ENCODE measurements around the gene NBEA.

DNA sequence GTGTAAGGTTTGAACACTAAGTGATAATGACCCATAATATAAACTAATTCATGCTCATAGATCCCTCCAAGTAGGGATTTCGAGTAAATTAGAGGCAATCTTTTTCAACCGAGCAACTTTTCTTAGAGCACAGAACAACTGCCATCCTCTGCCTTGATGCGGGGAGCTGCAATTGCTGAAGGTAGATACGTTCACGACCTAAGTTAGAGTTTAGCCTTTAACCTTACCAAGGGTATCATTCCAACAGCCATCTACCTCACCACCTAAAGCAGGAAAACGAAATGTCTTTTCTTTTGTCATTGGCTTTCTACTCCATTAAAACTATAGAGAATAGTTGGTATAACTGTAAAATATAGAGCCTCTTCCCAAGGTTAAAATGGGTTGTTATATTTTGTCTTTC, 42.2 kb upstream of the NBEA start:
- TF ChIP-seq, protein P1, sequence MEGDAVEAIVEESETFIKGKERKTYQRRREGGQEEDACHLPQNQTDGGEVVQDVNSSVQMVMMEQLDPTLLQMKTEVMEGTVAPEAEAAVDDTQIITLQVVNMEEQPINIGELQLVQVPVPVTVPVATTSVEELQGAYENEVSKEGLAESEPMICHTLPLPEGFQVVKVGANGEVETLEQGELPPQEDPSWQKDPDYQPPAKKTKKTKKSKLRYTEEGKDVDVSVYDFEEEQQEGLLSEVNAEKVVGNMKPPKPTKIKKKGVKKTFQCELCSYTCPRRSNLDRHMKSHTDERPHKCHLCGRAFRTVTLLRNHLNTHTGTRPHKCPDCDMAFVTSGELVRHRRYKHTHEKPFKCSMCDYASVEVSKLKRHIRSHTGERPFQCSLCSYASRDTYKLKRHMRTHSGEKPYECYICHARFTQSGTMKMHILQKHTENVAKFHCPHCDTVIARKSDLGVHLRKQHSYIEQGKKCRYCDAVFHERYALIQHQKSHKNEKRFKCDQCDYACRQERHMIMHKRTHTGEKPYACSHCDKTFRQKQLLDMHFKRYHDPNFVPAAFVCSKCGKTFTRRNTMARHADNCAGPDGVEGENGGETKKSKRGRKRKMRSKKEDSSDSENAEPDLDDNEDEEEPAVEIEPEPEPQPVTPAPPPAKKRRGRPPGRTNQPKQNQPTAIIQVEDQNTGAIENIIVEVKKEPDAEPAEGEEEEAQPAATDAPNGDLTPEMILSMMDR (IDR thresholded peaks at IDR 0.05) = no peak
- TF ChIP-seq POLR2A (IDR thresholded peaks at IDR 0.05) = no peak
